OCI-LY7 (cell line): ENCODE results near the gene TCEAL6.

Experiments used
- CTCF ChIP-seq: fragments of 200-600 bp; sonication (generic); conservative IDR thresholded peaks from 2 replicates; pipeline ENCODE4 v1.5.1; 2014; ENCODE audit warnings: mild to moderate bottlenecking, antibody characterized with exemption, low read length, moderate library complexity, mixed read lengths
- EZH2phosphoT487 ChIP-seq: fragments of 200-600 bp; sonication (generic); IDR thresholded peaks from 2 replicates; pipeline ENCODE4 v1.6.1; 2018; ENCODE audit warnings: low read depth, borderline replicate concordance, mild to moderate bottlenecking, mixed run types, antibody characterized with exemption, low read length, moderate library complexity, mixed read lengths

DNA sequence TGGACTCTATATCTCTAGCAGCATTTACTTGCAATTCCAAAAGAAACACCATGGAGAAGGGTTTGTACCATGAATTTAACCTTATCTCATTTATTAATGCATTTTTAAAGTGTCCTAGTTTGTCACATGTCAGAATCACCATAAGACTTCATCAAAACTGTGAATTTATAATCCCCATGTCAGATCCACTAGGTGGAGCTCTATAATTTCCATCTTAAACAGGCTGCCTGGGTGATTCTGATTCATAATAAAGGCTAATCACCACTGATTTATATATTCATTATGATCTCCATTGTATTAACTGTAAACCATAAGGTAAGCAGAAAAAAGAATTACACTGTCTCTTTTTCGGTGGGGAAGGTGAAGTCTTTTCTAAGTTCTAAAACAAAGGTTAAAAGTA, 12.8 kb downstream of the TCEAL6 start:
- TF ChIP-seq CTCF: peak; percentile 69
- no peak for TF ChIP-seq EZH2phosphoT487
